OCI-LY7 (cell line): Measurements from ENCODE around the gene DOK3. TPM values are rescaled to one million over a fixed set of nuclear protein-coding genes. Genes with fewer than 3 reads are reported as not detected.

Experiments used
- BruUV-seq: library from RNA; stranded (reverse); fragments of 400-500 nt; replicated peaks from 2 replicates; lab custom pipeline; 2021; lab: Mats Ljungman, UMichigan
- CTCF ChIA-PET: fragments of 300-600 bp; sonication (Branson Sonifier 250); formaldehyde crosslinking; loops from one replicate; lab custom pipeline; 2022; ENCODE audit warnings: antibody characterized with exemption; ENCODE audit not compliant: unreplicated experiment; lab: Charles Lee
- POLR2A ChIA-PET: fragments of 300-600 bp; sonication (Branson Sonifier 250); formaldehyde crosslinking; loops from one replicate; lab custom pipeline; 2022; ENCODE audit warnings: antibody characterized with exemption; lab: Charles Lee
- DNase-seq: peaks from one replicate; pipeline ENCODE4 v3.0.0-alpha.2; 2015; ENCODE audit warnings: low spot score
- H2AFZ ChIP-seq: fragments of 200-600 bp; sonication (generic), shearing (Covaris generic); 2 replicates; pipeline ENCODE4 v1.6.1; 2014; ENCODE audit warnings: mild to moderate bottlenecking, antibody characterized with exemption, low read length, moderate library complexity
- H3K27ac ChIP-seq: fragments of 200-600 bp; sonication (generic); 2 replicates; pipeline ENCODE4 v1.5.1; 2014; ENCODE audit warnings: mixed run types, low read depth, mild to moderate bottlenecking, moderate library complexity, low read length, inconsistent platforms; ENCODE audit not compliant: poor library complexity, severe bottlenecking
- H3K36me3 ChIP-seq: fragments of 200-600 bp; sonication (generic); 2 replicates; pipeline ENCODE4 v1.6.1; 2014; ENCODE audit warnings: mild to moderate bottlenecking, antibody characterized with exemption, low read length, moderate library complexity, mixed read lengths; ENCODE audit not compliant: insufficient read depth
- H3K4me1 ChIP-seq: fragments of 200-600 bp; sonication (generic); 2 replicates; pipeline ENCODE4 v1.5.1; 2014; ENCODE audit warnings: mild to moderate bottlenecking, low read length; ENCODE audit not compliant: insufficient read depth, poor library complexity, severe bottlenecking
- H3K4me2 ChIP-seq: fragments of 200-600 bp; sonication (generic); 2 replicates; pipeline ENCODE4 v1.6.1; 2014; ENCODE audit warnings: mild to moderate bottlenecking, low read length
- H3K4me3 ChIP-seq: fragments of 200-600 bp; sonication (generic); 2 replicates; pipeline ENCODE4 v1.5.1; 2014; ENCODE audit warnings: mild to moderate bottlenecking, low read depth, low read length; ENCODE audit not compliant: poor library complexity, severe bottlenecking
- H3K79me2 ChIP-seq: fragments of 200-600 bp; sonication (generic); 2 replicates; pipeline ENCODE4 v1.6.1; 2016; ENCODE audit warnings: low read depth, mild to moderate bottlenecking, low read length, moderate library complexity, mixed read lengths; ENCODE audit not compliant: insufficient read depth
- H3K9me2 ChIP-seq: fragments of 200-600 bp; sonication (generic); 2 replicates; pipeline ENCODE4 v1.6.1; 2016; ENCODE audit warnings: mild to moderate bottlenecking, low read length, mixed read lengths; ENCODE audit not compliant: insufficient read depth
- H3K9me3 ChIP-seq: fragments of 200-600 bp; sonication (generic); 2 replicates; pipeline ENCODE4 v1.6.1; 2014; ENCODE audit warnings: mild to moderate bottlenecking, mixed run types, low read length, mixed read lengths
- H4K20me1 ChIP-seq: fragments of 200-600 bp; sonication (generic); 2 replicates; pipeline ENCODE4 v1.6.1; 2014; ENCODE audit warnings: mild to moderate bottlenecking, antibody characterized with exemption, low read length, moderate library complexity, mixed read lengths; ENCODE audit not compliant: insufficient read depth
- EZH2phosphoT487 ChIP-seq: fragments of 200-600 bp; sonication (generic); IDR thresholded peaks from 2 replicates; pipeline ENCODE4 v1.6.1; 2018; ENCODE audit warnings: low read depth, borderline replicate concordance, mild to moderate bottlenecking, mixed run types, antibody characterized with exemption, low read length, moderate library complexity, mixed read lengths
- intact Hi-C: fragments of 100-400 bp; cut with micrococcal nuclease; formaldehyde crosslinking; loops from one replicate; pipeline ENCODE4 v1.10.0; 2022; ENCODE audit not compliant: unreplicated experiment
- total RNA-seq, 2 experiments: library from RNA; depleted of rRNA in 1 of 2; stranded (reverse); fragments of >200 nt in 1 of 2; shearing (Covaris generic) in 1 of 2; gene quantifications; 2 replicates each; pipeline ENCODE4 v1.2.3, GENCODE V29; 2014 to 2022
- TF ChIP-seq, protein P1 (sequence below): fragments of 200-600 bp; sonication (generic); conservative IDR thresholded peaks from 2 replicates; pipeline ENCODE4 v1.5.1; 2014; ENCODE audit warnings: mild to moderate bottlenecking, antibody characterized with exemption, low read length, moderate library complexity, mixed read lengths

Gene DOK3
- total RNA-seq, 2 experiments from 2014 or later: 186 to 260 TPM

GRCh38 chr5:177482359-177482795 is 27.2 kb downstream of the DOK3 start:
- no peak overlapping the region for H3K27ac ChIP-seq
- DNase-seq: no peak
- no peaks in the 10 kb centered on the region for H3K9me2 ChIP-seq
- no peak overlapping the region for H3K4me2 ChIP-seq
- no peak for TF ChIP-seq EZH2phosphoT487
- TF ChIP-seq, protein P1, sequence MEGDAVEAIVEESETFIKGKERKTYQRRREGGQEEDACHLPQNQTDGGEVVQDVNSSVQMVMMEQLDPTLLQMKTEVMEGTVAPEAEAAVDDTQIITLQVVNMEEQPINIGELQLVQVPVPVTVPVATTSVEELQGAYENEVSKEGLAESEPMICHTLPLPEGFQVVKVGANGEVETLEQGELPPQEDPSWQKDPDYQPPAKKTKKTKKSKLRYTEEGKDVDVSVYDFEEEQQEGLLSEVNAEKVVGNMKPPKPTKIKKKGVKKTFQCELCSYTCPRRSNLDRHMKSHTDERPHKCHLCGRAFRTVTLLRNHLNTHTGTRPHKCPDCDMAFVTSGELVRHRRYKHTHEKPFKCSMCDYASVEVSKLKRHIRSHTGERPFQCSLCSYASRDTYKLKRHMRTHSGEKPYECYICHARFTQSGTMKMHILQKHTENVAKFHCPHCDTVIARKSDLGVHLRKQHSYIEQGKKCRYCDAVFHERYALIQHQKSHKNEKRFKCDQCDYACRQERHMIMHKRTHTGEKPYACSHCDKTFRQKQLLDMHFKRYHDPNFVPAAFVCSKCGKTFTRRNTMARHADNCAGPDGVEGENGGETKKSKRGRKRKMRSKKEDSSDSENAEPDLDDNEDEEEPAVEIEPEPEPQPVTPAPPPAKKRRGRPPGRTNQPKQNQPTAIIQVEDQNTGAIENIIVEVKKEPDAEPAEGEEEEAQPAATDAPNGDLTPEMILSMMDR: no peak
- intact Hi-C loops: no loop called here
- no peak overlapping the region for H3K4me3 ChIP-seq
- BruUV-seq: no TSS peak
- H3K36me3 ChIP-seq: peaks cover 9% of the 10 kb centered on the region; the same call in 1 of the 2 replicates
- POLR2A ChIA-PET: no interaction called here
- no peaks in the 10 kb centered on the region for H4K20me1 ChIP-seq
- no peaks in the 10 kb centered on the region for H3K4me1 ChIP-seq
- no peaks in the 10 kb centered on the region for H3K79me2 ChIP-seq
- H3K9me3 ChIP-seq: no peaks in the 10 kb centered on the region
- CTCF ChIA-PET: no interaction called here
- H2AFZ ChIP-seq: no peak overlapping the region

DNA sequence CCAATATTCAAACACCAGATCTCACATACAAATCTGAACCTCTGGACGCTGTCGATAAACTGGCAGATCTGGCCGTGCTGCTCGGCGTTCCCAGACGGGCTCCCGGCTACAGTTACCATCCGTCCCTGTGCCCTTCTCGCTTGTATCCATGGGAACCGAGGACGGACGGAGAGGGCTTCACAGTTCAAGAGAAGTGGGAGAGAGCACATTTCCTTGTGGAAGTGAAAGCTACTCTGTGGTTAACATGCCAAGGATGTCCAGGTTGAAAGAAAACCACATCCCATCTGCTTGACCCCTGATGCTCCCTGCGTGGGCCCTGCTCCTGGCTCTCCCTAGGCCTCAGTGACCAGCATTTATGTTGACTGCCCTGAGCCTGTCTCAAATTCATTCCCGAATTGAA is 29.9 kb downstream of the DOK3 start:
- Histone ChIP-seq H3K4me1 (no peaks in the 10 kb centered on the region), H3K27ac (no peak overlapping the region), H3K4me2 (no peak overlapping the region), H3K9me2 (no peaks in the 10 kb centered on the region), H3K9me3 (no peaks in the 10 kb centered on the region), H3K36me3 (no peaks in the 10 kb centered on the region), H4K20me1 (no peaks in the 10 kb centered on the region), H3K79me2 (no peaks in the 10 kb centered on the region), H3K4me3 (no peak overlapping the region), H2AFZ (no peak overlapping the region)
- no peak for DNase-seq
- no TSS peak for BruUV-seq
- intact Hi-C loops: no loop called here
- ChIA-PET POLR2A (no interaction called here), CTCF (no interaction called here)
- TF ChIP-seq, protein P1: no peak
- no peak for TF ChIP-seq EZH2phosphoT487

- CTCF ChIA-PET: no interaction called here
- no peak overlapping the region for H2AFZ ChIP-seq
- no peaks in the 10 kb centered on the region for H3K36me3 ChIP-seq
- no peak overlapping the region for H3K4me2 ChIP-seq
- DNase-seq: no peak
- no peak overlapping the region for H3K4me3 ChIP-seq
- no peaks in the 10 kb centered on the region for H3K9me3 ChIP-seq
- H3K79me2 ChIP-seq: no peaks in the 10 kb centered on the region
- POLR2A ChIA-PET: interaction anchor here (0.6 to 1.6 kb wide), 2 partner anchors 30 to 55 kb away, joined by 3 to 4 read pairs; no protein-coding TSS in a partner anchor
- intact Hi-C loops: no loop called here
- no TSS peak for BruUV-seq
- H4K20me1 ChIP-seq: no peaks in the 10 kb centered on the region
- H3K9me2 ChIP-seq: no peaks in the 10 kb centered on the region
- H3K27ac ChIP-seq: no peak overlapping the region
- H3K4me1 ChIP-seq: no peaks in the 10 kb centered on the region
- TF ChIP-seq, protein P1: no peak
- no peak for TF ChIP-seq EZH2phosphoT487
These were observed 30.6 kb downstream of the DOK3 start for GRCh38 chr5:177478711-177479646.
